ENCODE data around the gene MUCL3.
"Not testable (repeated sequence)": the region's sequence is repeated elsewhere in the genome, so short reads cannot be mapped to it uniquely, and the experiment has no call there.

MUCL3 gene

DNA sequence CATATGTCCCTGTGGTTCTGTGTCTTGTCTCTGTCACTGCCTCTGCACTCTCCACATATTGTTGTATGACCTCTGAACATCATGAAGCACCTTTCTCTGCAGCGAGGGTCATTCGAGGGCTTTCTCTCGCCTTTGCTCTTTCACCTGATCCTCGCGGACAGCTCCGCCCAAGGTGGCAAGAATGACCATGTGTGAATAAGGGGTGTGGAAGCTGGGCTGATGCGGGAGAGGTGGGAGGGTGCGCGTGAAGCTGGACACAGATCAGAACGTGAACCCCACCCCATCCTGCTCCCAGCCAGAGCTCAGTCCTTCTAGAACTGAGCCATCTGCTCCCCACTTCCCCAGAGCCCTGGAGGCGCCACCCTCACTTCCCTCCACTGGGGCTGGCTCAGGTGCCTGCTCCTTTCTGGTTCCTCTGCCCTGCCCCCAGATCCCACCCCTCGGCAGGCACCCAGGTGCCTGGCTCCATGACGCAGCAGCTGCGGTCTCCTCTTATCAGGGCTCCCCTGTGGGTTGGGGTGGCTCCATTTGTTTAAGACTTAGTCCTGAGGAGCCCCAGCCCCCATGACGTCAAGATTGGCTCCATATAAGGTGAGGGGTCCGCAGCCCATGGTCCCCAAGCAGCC lies at the start of gene MUCL3:
MUCL3 (plus strand) TSS at position 613 of the 626 bp plus-strand sequence. CDS start 27 bp downstream, outside the sequence.
- no peak for DNase-seq (ENCODE audit: low read depth in 3 of 3)

GRCh38 chr6:30891450-30891723 lies 49.4 kb upstream of the MUCL3 start:
- DNase-seq (ENCODE audit: low read depth in 3 of 3) = no peak

- DNase-seq (ENCODE audit: low read depth in 3 of 3) = no peak
Measured at GRCh38 chr6:30891816-30892538, 48.8 kb upstream of the MUCL3 start.

DNA sequence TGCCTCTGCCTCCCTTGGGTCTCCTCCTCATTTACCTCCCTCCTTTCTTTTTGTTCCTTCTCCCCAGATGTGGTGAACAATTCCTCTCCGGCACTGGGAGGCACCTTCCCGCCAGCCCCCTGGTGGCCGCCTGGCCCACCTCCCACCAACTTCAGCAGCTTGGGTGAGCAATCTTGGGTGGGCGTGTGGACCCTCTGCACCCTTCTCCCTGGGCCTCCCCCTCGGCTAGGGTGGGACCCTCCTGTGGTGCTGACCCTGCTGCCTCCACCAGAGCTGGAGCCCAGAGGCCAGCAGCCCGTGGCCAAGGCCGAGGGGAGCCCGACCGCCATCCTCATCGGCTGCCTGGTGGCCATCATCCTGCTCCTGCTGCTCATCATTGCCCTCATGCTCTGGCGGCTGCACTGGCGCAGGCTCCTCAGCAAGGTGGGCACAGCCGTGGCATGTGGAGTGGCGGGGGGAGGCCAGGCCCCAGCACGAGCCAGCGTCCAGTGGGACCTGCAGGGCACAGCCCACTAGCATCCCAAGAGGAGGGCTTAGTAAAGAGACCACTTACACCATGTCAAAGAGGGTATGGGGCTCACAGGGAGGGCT lies 47.7 kb upstream of the MUCL3 start:
- no peak for DNase-seq (ENCODE audit: low read depth in 3 of 3)

- no peak for DNase-seq (ENCODE audit: low read depth in 3 of 3)
Measured at GRCh38 chr6:30893666-30894065, 47.1 kb upstream of the MUCL3 start.

- no peak for DNase-seq (ENCODE audit: low read depth in 3 of 3)
Measured at GRCh38 chr6:30894381-30894780, 46.4 kb upstream of the MUCL3 start.

GRCh38 chr6:30894935-30895334 lies 45.8 kb upstream of the MUCL3 start:
- DNase-seq (ENCODE audit: low read depth in 3 of 3) = no peak

DNA sequence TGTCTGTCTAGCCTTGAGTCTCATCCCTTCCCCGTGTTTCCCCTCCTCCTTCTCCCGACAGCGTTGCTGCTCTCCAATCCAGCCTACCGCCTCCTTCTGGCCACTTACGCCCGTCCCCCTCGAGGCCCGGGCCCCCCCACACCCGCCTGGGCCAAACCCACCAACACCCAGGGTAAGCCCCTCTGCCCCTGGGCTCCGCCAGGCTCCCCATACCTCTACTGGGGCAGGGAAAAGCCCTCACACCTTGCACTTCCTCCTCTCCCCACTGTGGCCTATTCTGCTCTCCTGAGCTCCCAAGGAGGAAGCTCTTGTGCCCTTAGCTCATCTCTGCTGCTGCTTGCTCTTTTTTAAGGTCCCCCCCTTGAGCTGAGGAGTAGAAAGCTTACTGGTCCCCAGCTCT lies 45.4 kb upstream of the MUCL3 start:
- no peak for DNase-seq (ENCODE audit: low read depth in 3 of 3)

DNA sequence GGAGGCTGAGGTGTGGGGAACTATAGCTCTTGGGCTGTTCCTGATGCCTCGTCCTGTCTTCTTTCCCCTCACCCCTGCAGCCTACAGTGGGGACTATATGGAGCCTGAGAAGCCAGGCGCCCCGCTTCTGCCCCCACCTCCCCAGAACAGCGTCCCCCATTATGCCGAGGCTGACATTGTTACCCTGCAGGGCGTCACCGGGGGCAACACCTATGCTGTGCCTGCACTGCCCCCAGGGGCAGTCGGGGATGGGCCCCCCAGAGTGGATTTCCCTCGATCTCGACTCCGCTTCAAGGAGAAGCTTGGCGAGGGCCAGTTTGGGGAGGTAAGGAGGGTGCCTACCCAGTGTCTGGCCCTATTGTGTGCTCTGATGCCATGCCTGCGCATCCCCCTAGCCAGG lies 44.2 kb upstream of the MUCL3 start:
- no peak for DNase-seq (ENCODE audit: low read depth in 3 of 3)

DNA sequence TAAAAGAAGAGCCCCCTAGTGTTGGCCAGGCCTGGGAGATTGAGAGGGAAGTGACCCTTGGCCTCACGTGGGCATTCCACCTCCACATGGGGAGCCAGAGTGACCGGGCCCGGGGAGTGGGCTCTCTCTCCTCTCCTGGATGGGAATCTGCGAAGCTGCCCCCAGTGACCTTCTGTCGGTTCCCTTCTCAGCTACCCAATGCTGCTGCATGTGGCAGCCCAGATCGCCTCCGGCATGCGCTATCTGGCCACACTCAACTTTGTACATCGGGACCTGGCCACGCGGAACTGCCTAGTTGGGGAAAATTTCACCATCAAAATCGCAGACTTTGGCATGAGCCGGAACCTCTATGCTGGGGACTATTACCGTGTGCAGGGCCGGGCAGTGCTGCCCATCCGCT lies 42.9 kb upstream of the MUCL3 start:
- no peak for DNase-seq (ENCODE audit: low read depth in 3 of 3)

DNA sequence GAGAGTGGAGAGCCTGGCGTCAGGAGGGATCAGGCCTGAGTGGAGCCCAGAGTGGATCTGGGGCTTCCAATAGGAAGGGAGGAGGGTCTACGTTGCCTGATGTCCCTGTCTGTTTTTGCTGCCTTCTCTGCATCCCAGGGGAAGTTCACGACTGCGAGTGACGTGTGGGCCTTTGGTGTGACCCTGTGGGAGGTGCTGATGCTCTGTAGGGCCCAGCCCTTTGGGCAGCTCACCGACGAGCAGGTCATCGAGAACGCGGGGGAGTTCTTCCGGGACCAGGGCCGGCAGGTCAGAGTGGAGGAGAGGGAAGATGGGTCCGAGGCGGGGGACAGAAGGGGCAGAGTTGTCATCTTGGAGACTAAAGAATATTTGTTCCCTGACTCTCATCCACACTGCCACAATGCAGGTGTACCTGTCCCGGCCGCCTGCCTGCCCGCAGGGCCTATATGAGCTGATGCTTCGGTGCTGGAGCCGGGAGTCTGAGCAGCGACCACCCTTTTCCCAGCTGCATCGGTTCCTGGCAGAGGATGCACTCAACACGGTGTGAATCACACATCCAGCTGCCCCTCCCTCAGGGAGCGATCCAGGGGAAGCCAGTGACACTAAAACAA lies 41.9 kb upstream of the MUCL3 start:
- no peak for DNase-seq (ENCODE audit: low read depth in 3 of 3)

DNA sequence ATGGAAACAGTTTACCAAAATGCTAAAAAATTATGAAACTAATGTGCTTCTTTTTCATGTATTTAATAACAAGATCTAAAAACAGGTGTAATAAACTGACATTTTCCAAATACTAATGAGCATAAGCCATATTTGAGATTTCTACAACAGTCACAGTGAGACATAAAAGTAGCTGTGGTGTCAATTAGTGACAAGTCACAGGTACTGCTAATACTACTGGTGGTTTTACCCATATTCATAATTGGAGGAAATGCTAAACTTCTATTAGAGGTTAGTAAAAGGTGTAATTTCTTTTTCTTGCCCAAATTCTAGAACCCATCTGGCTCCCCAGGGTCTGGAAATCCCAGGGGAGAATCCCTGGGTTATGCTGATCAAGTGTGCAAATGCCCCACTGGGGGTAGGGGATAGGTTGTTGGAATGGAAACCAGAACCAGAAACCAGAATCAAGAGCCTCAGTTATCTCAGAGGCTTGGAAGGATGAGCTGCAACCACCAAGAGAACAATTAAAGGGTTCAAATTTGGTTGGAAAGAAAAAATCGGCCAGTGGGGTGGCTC lies 39.8 kb upstream of the MUCL3 start:
- no peak for DNase-seq (ENCODE audit: low read depth in 3 of 3)

GRCh38 chr6:30901436-30901835 lies 39.3 kb upstream of the MUCL3 start:
- no peak for DNase-seq (ENCODE audit: low read depth in 3 of 3)

- not testable (repeated sequence) for DNase-seq (ENCODE audit: low read depth in 3 of 3)
Measured at GRCh38 chr6:30902196-30902595, 38.6 kb upstream of the MUCL3 start.

GRCh38 chr6:30902709-30903108 lies 38.1 kb upstream of the MUCL3 start:
- no peak for DNase-seq (ENCODE audit: low read depth in 3 of 3)

- DNase-seq (ENCODE audit: low read depth in 3 of 3) = no peak
Measured at GRCh38 chr6:30903236-30903635, 37.5 kb upstream of the MUCL3 start.

DNA sequence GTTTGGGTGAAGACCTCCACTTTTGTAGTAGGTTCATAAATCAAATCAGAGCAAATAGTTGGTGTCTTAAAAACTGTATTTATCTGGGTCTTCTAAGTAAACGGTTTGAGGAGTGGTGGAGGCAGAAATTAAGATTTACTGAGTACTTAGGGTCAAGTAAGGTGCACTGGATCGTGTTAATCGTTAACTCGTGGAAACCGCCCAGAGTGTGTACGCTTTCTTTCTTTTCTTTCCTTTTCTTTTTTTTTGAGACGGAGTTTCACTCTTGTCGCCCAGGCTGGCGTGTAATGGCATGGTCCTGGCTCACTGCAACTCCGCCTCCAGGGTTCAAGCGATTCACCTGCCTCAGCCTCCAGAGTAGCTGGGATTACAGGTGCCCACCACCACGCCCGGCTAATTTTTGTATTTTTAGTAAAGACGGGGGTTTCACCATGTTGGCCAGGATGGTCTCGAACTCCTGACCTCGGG lies 33.4 kb upstream of the MUCL3 start:
- not testable (repeated sequence) for DNase-seq (ENCODE audit: low read depth in 3 of 3)

DNA sequence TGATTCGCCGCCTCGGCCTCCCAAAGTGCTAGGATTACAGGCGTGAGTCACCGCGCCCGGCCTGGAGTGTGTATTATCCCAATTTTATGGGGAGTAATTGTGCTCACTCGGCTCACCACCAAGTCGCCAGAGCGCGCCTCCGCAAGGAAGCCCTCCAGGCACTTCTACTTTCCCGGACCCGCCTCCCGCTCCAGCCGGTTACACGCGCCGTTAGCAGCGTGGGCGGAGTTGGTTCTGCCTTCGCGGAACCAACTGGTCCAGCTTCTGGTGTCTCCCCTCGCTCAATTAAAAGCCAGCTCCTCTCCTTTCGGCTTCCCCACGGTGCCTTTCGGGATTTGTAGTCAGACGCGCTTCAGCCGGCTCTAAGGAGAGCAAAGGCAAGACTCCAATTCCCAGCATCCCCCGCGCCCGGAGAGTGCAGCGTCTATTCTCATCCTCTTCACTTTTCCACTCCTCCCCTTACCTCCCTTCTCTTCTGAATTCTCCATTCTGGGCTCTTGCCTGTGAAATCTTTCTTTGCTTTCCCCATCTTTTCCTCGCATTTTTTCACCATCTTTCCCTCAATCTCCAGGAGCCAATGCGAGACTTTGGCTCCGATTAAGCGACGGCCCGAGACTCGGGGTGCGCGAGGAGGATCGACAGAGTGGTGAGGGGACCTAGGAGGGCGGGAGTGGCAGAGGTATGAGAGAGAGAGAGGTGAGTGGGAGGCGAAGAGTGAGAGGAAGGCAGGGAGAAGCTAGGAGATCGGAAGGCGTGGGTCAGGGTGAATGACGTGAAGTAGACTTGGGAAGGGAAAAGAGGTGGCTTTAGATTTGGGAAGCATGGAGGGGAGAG lies 32.8 kb upstream of the MUCL3 start, which contains the start of gene GTF2H4:
GTF2H4 (plus strand) TSS at position 450 of the 834 bp plus-strand sequence.
- DNase-seq (ENCODE audit: low read depth in 3 of 3) = peak; percentile 81 to 92 (median 92)

DNA sequence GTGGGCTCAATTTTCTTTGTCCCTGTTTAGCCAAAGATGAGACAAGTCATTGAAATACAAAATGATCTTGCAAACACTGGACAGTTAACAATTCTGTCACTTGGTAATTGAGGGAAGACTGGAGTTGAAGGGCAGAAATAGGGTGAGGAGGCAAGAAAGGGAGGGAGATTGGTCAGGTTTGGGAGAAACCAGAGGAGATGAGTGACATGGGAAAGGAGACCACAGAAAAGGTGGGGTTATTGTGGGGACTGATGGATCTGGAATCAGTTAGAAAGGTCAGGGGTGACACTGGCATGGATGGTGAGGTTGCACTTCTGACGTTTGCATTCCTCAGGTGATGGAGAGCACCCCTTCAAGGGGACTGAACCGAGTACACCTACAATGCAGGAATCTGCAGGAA lies 32.1 kb upstream of the MUCL3 start:
- DNase-seq (ENCODE audit: low read depth in 3 of 3) = no peak

GRCh38 chr6:30910473-30910872 lies 30.3 kb upstream of the MUCL3 start:
- DNase-seq (ENCODE audit: low read depth in 3 of 3) = not testable (repeated sequence)

- DNase-seq (ENCODE audit: low read depth in 3 of 3) = no peak
Measured at GRCh38 chr6:30912746-30913520, 27.8 kb upstream of the MUCL3 start.
